Muscle layer of duodenum (tissue), 2 donors: ENCODE data around the gene SDCCAG8.
"Not testable (repeated sequence)": the region's sequence is repeated elsewhere in the genome, so short reads cannot be mapped to it uniquely, and the experiment has no call there.

ENCODE experiments used
- H3K27ac ChIP-seq: one replicate; pipeline ENCODE4 v1.7.0; 2013; ENCODE audit warnings: mild to moderate bottlenecking, low read length
- H3K27me3 ChIP-seq: one replicate; pipeline ENCODE4 v1.7.0; 2013; ENCODE audit warnings: low read depth, mild to moderate bottlenecking, control low read depth, low read length
- H3K36me3 ChIP-seq, 2 donors: one replicate each; pipeline ENCODE4 v1.7.0; 2013; ENCODE audit warnings: low read length in 2 of 2, control low read depth in 1 of 2, mild to moderate bottlenecking in 1 of 2; ENCODE audit not compliant: insufficient read depth in 2 of 2, control insufficient read depth in 1 of 2
- H3K4me1 ChIP-seq, 2 donors: one replicate each; pipeline ENCODE4 v1.7.0; 2013; ENCODE audit warnings: low read length in 2 of 2, mild to moderate bottlenecking in 2 of 2, control low read depth in 1 of 2, moderate library complexity in 1 of 2; ENCODE audit not compliant: insufficient read depth in 2 of 2, control insufficient read depth in 1 of 2
- H3K4me3 ChIP-seq, 2 donors: one replicate each; pipeline ENCODE4 v1.7.0; 2013; ENCODE audit warnings: low read length in 2 of 2, low read depth in 1 of 2, mild to moderate bottlenecking in 1 of 2
- H3K9me3 ChIP-seq, 2 donors: one replicate each; pipeline ENCODE4 v1.7.0; 2013; ENCODE audit warnings: low read length in 2 of 2, control low read depth in 1 of 2, mild to moderate bottlenecking in 1 of 2; ENCODE audit not compliant: control insufficient read depth in 1 of 2
- donor health status: healthy.

SDCCAG8 gene

DNA sequence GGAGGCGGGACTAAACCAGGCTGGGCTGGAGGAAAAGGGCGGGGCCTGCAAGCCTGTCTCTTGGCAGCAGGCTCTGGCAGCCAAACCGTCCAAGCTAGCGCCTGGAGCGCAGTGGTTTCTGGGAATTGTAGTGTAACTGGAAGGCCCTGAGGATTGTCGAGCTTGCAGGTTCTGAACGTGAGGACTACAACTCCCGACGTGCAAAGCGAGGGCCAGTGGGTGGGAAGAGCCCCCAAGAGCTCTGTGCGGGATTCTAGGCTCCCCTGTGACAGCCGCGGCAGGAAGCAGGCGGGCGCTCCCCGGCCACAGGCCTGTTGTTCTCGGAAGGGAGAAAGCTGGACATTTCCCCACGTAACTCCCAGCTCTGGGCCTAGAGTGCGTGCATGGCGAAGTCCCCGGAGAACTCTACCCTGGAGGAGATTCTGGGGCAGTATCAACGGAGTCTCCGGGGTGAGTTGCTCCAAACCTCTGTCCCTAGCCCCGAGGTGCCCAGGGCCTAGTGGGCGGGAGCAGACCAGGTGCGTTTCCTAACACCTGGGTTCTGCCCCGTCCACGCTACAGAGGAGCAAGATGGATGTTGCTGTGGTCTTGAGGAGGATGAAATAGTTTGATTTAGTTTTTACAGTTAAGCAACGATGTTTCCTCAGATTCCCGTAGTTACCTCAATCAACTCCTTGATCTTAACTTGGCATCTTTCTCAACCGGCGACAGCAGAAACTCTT, at the start of gene SDCCAG8:
TSS of gene SDCCAG8 (plus strand) at position 251 of the 722 bp plus-strand sequence. CDS start at position 384, 133 bp downstream.
- peaks cover 0 to 32% of the 10 kb centered on the region in 2 donors for H3K4me1 ChIP-seq

DNA sequence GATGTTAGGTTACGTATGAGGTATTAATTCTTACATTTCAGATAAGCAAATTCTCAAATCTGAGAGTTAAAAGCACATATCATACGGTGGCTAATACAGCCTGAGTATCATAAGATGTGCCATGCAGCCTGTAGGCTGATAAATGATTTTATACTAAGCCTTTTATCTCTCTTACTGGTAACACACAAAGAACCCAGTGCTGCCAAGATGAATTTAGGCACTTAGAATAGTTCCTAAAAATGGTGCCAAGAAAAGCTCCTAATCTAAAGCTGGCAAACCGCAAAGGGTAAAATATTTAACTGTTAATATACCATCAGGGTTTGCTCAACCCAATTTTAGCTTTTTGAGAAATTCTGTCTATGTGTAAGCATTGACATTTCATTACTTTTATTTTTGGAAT, 43.9 kb upstream of the SDCCAG8 start:
- not testable (repeated sequence) for H3K27me3 ChIP-seq, H3K9me3 ChIP-seq, H3K4me1 ChIP-seq, H3K36me3 ChIP-seq, H3K27ac ChIP-seq, H3K4me3 ChIP-seq

More for the DNA sequence above, at the start of gene SDCCAG8:
- Histone ChIP-seq H3K36me3 (peaks cover 0 to 8% of the 10 kb centered on the region in 2 donors), H3K27me3 (no peaks in the 10 kb centered on the region), H3K9me3 (no peaks in the 10 kb centered on the region), H3K27ac (peak within 1 kb of the TSS; percentile 97), H3K4me3 (peak within 1 kb of the TSS; percentile 91 to 95)

DNA sequence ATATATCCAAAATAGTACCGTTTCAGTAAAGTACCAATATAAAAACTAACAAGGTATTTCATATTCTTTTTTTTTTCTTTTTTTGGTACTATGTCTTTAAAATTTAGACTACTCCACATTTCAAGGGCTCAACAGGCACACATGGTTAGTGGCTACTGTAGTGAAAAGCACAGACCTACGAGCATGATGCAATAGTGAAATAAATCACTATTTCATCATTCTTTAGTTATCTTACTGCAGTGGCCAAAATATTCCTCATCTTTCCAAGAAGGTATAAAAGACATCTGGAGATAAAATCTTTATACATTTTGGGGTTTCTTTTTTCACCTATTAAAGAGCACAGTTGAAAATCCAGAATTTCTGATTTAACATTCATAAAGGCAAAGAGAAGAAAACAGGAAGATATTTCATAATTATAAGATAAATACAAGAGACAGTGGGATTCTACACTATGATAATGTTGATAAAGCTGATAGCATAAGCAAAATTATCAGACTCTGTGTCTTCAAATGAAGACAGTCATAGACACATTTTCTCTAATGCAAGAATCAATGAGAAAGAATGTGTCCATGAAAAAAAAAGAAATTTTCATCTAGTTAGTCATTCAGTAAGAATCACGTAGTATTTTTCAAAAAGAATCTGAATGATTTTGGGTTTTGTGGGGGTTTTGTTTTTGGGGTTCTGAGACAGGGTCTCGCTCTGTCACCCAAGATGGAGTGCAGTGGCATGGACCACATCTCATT, 42.6 kb upstream of the SDCCAG8 start:
- H3K4me1 ChIP-seq = no peaks in the 10 kb centered on the region
- peaks cover 0 to 5% of the 10 kb centered on the region in 2 donors for H3K36me3 ChIP-seq
- peaks cover 0 to 2% of the 10 kb centered on the region in 2 donors for H3K9me3 ChIP-seq
- no peak overlapping the region for H3K4me3 ChIP-seq
- no peak overlapping the region for H3K27ac ChIP-seq
- H3K27me3 ChIP-seq = no peaks in the 10 kb centered on the region

DNA sequence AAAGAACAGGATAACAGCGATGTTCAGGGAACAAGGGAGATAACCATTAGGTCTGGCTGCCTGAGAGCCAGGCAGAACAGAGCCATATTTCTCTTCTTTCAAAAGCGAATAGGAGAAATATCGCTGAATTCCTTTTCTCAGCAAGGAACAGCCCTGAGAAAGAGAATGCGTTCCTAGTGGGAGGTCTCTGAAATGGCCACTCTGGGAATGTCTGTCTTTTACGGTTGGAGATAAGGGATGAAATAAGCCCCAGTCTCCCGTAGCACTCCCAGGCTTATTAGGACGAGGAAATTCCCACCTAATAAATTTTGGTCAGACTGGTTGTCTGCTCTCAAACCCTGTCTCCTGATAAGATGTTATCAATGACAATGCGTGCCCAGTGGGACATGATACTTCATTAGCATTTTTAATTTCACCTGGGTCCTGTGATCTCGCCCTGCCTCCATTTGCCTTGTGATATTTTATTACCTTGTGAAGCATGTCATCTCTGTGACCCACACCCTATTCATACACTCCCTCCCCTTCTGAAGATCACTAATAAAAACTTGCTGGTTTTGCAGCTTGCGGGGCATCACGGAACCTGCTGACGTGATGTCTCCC, 40.5 kb upstream of the SDCCAG8 start:
- not testable (repeated sequence) for H3K36me3 ChIP-seq, H3K27ac ChIP-seq, H3K9me3 ChIP-seq, H3K4me1 ChIP-seq, H3K4me3 ChIP-seq, H3K27me3 ChIP-seq

DNA sequence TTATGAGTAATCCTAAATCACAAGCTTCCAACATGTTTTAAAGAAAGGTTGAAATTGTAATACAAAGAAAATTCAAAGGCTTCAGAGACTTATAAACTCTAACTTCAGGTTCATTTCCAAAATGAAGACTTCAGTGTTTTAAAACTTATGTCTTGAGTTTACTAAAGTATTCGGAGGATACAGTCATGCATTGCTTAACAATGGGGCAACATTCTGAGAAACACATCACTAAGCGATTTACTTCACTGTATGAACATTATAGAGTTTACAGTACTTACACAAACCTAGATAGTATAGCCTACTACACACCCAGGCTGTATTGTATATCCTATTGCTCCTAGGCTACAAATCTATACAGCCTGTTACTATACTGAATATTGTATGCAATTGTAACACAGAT, 39.1 kb upstream of the SDCCAG8 start:
- Histone ChIP-seq H3K36me3 (peaks cover 7 to 19% of the 10 kb centered on the region in 2 donors), H3K9me3 (peaks cover 0 to 2% of the 10 kb centered on the region in 2 donors)

DNA sequence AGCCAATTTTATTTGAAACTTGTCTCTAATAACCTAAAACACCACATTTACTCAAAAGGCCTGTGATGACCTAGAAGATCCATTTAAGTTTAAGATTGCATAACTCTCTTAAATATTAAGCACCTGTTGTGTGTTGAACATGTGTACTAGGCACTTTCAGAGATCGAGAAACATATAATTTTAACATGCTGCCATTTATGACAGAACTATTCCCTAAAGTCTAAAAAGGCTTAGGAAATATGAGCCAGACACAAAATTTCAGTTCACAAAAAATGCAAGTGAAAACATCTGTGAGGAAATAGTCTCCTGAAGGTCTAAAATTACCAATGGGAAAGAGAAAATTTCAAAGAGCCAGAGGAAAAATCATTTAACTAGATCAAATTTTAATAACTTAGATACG, 38.5 kb upstream of the SDCCAG8 start:
- Histone ChIP-seq H3K4me1 (no peaks in the 10 kb centered on the region), H3K27ac (no peak overlapping the region), H3K4me3 (no peak overlapping the region), H3K9me3 (peaks cover 0 to 2% of the 10 kb centered on the region in 2 donors), H3K27me3 (no peaks in the 10 kb centered on the region), H3K36me3 (peaks cover 7 to 20% of the 10 kb centered on the region in 2 donors)

More for the DNA sequence above, 39.1 kb upstream of the SDCCAG8 start:
- Histone ChIP-seq H3K4me1 (no peaks in the 10 kb centered on the region), H3K27ac (no peak overlapping the region), H3K27me3 (no peaks in the 10 kb centered on the region), H3K4me3 (no peak overlapping the region)

DNA sequence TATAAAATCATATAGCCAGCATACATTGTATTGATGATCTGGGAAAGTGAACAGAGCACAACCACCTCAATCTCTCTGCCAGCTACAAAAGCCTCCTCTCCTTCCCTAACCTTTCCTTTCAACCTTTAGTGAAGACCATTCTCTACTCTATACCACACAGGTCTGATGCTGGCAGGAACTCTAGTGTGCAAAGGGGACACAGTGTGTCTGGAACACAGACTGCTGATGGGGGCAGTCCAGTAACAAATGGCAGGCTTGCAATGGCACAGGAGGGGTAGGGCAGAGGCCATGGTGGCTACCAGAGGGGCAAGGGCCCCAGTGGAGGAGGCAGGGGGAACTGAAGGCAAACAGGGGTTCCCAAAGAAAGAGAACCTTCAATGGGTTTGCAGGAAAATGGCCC, 37.8 kb upstream of the SDCCAG8 start:
- Histone ChIP-seq H3K9me3 (peaks cover 0 to 2% of the 10 kb centered on the region in 2 donors), H3K4me3 (no peak overlapping the region), H3K27me3 (no peaks in the 10 kb centered on the region), H3K27ac (no peak overlapping the region), H3K4me1 (no peaks in the 10 kb centered on the region), H3K36me3 (peaks cover 7 to 23% of the 10 kb centered on the region in 2 donors)

DNA sequence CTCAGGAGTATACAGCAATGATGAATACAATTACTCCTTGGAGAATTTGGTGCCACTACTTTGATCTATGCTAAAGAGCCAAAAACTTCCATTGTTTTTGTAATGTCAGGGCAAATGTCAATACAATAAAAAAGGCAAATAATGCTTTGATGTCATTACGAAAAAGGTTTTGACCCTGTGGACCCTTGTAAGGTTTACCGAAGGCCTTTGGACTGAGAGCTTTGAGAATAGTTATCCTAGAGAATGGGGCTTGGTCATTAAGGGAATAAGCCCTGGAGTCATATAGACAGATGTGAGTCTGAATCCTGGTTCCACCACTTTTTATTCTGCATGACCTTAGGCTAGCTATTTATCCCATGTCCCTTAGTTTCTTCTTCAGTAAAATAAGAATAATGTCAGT, 28.2 kb upstream of the SDCCAG8 start:
- H3K27me3 ChIP-seq = no peaks in the 10 kb centered on the region
- H3K36me3 ChIP-seq = peaks cover 0 to 6% of the 10 kb centered on the region in 2 donors
- H3K4me1 ChIP-seq = no peaks in the 10 kb centered on the region
- H3K9me3 ChIP-seq = peaks cover 6 to 21% of the 10 kb centered on the region in 2 donors
- no peak overlapping the region for H3K4me3 ChIP-seq
- no peak overlapping the region for H3K27ac ChIP-seq

DNA sequence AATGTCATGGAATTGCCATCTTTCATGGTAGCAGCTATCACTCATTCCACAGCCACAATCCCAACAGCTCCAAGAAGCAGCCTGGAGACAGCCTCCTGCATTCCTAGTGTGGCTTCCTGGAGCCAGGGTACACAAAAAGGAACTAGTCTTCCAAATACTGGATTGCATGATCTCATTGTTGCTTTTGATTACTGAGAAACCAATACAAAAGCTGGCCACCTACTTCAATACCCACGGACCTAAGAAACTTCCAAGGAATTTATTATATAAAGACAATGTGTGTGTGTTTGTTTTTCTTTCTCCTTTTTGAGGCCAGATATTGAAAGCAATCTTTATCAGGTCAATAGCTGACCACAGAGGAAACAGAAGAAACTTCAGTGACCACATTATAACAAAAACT, 26.3 kb upstream of the SDCCAG8 start:
- Histone ChIP-seq H3K27me3 (no peaks in the 10 kb centered on the region), H3K36me3 (peaks cover 0 to 6% of the 10 kb centered on the region in 2 donors), H3K4me1 (no peaks in the 10 kb centered on the region), H3K27ac (no peak overlapping the region), H3K4me3 (no peak overlapping the region), H3K9me3 (peaks cover 6 to 21% of the 10 kb centered on the region in 2 donors)

DNA sequence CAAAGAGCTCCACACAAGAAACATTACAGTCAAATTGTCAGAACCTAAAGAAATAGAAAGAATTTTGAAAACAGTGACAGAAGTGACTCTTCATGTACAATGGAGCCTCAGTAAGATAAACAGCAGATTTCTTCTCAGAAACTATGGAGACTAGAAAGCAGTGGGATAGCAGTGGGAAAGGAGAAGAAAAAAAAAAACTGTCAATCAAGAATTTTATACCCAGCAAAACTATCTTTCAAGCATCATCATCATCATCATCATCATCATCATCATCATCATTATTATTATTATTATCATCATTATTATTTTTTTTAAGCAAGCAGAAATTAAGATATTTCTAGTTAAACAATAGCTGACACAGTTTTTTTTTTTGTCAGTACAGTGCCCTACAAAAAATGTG, 24.9 kb upstream of the SDCCAG8 start:
- Histone ChIP-seq H3K36me3 (peaks cover 0 to 6% of the 10 kb centered on the region in 2 donors), H3K9me3 (peaks cover 6 to 21% of the 10 kb centered on the region in 2 donors), H3K4me3 (no peak overlapping the region), H3K4me1 (peaks cover 0 to 4% of the 10 kb centered on the region in 2 donors), H3K27ac (no peak overlapping the region), H3K27me3 (no peaks in the 10 kb centered on the region)

DNA sequence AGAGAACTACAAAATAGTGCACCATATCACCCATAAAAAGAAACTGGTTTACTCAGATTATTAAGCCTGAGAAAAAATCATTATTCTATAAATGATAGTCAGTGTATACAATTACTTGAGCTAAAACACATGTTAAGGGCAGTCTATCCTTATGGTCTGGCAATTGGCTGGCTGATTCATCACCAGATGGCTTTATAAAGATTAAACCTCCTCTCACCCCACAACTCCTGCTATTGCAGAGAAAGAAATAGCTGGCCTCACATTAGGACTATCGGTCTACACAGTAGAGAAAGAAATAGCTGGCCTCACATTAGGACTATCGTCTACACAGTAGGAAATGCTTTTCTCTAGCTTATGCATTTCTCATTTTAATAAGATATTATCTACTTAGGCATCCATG, 21.9 kb upstream of the SDCCAG8 start:
- no peak overlapping the region for H3K27ac ChIP-seq
- H3K27me3 ChIP-seq = no peaks in the 10 kb centered on the region
- peaks cover 0 to 6% of the 10 kb centered on the region in 2 donors for H3K36me3 ChIP-seq
- peaks cover 6 to 20% of the 10 kb centered on the region in 2 donors for H3K9me3 ChIP-seq
- peaks cover 0 to 10% of the 10 kb centered on the region in 2 donors for H3K4me1 ChIP-seq
- no peak overlapping the region for H3K4me3 ChIP-seq
